Erythroblast (primary cell): ENCODE data around the gene RNF224.

Experiments
- GATA1 ChIP-seq: IDR thresholded peaks from 2 replicates; pipeline ENCODE4 v1.6.1; 2011; ENCODE audit warnings: low read depth, mild to moderate bottlenecking, control low read depth, low read length, moderate library complexity
- POLR2A ChIP-seq: IDR thresholded peaks from 2 replicates; pipeline ENCODE4 v1.6.1; 2011; ENCODE audit warnings: mild to moderate bottlenecking, low read length

DNA sequence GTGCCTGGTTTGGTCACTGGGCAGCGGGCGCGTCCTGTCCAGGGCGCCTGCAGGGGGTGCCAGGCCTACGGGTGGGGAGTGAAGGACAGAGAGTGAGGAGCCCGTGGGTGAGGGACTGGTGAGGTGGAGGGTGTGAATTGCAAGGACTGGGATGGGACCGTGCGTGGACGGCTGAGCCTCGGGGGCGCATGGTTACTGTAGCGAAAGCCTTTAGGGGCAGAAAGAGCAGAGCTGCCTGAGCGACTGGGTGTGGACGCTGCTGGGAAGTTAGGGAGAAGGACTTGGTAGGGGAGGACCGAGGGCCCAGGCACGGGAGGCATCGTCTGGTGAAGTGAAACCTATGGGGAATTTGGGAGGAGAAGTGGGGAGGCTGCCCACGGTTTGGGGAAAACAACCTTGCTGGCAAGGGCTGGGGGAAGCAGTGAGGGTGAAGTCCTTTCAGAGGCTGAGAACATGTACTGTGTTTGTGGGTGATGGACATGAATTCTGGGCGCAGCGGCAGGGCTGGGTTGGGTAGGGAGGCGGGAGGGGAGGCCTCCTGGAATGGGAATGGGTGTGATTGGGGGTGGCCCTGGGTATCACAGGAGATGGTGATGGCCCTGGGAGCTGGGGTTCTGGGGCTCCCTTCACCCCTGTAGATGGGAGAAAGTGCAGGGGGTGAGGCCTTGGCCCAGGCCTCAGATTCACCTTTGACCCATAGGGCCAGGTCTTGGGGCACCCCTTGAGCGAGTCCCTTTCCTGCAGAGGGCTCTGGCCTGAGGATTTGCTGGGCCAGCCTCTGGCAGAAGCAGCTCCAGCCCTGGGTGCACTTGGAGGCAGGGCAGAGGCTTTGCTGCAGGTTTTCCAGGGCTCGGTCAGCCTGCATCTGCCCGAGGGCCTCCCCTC lies 48.5 kb downstream of the RNF224 start:
- TF ChIP-seq POLR2A: no peak
- no peak for TF ChIP-seq GATA1
